GOT3 (cell line): ENCODE results near the gene ARHGAP29.

ENCODE experiments used
- DNase-seq: peaks from one replicate; lab custom pipeline; 2025; ENCODE audit warnings: mixed read lengths; lab: John Stamatoyannopoulos, UW

Gene ARHGAP29

DNA sequence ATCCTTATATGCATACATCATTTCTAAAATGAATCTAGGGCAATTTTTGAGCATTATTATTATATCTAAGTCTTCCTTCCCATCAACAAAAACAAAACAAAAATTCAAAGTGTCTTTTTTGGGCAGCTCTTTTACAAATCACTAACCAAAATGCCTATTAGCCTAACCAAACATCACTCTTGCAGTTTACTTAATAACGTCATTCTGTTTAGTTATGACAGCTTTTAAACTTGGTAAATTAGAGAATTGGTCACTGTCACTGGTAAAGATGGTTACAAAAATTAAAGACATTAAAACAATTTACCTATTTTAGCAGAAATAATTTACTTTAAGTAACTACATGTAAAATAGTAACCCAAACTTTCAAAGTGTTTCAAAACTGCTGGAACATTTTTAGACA is 2.8 kb downstream of the ARHGAP29 start:
- DNase-seq: no peak

DNA sequence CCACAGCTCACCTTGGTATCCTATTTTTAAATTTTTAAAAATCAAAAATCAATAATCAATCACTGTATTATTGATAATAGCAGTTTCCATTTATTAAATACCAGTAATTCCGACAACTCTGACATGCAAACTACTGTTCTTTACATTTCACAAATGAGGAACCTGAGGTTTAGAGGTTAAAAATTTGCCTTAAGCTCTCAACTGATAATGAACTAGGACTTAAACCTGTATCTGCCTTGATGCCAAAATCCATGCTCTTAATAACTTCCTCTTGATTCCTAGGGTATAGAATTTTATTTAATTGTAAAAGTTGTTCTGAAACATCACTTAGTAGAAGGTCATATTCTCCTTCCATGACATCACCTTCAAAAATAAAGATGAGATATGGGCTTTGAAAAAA is 5.6 kb downstream of the ARHGAP29 start:
- DNase-seq: no peak

DNA sequence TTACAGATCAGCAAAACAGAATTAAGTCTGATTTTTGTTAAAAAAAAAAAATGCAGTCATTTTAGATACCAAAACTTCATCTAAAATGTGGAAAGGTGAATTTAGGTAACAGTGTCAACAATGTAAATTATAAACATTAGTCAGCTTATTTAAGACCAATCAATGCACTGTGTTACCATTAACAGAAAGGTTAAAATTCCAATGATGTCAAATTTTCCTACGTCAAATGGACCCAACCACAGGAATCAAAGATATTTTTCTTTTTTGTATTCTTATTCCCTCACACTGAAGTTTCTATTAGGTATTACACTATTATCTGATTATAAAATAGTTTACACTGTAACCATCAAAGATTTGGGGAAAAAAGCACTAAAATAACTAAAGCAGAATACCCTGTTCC is 6.5 kb downstream of the ARHGAP29 start:
- DNase-seq: no peak

- DNase-seq: no peak
Measured at GRCh38 chr1:94228640-94229375, 8.6 kb downstream of the ARHGAP29 start.

- no peak for DNase-seq
Measured at GRCh38 chr1:94227624-94228023, 9.8 kb downstream of the ARHGAP29 start.

DNA sequence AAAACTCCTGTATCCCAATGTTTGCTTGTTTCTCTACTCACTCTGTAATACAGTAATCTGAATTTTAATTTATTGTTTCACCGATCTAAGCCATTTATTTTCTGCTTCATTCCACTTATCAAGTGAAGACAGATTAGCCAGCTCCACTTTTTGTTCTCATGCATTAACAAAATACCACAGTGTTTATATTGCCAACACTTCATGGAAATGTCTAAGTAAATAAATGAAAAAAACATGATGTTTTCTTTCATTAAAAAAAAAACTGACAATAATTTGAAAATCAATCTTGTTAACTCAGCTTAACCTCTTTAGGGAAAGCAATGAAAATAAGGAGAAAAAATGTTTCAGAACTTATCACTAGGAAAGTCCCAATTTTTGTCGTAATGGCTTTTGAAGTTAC is 11.5 kb downstream of the ARHGAP29 start:
- no peak for DNase-seq

- no peak for DNase-seq
Measured at GRCh38 chr1:94218332-94218731, 19.1 kb downstream of the ARHGAP29 start.

GRCh38 chr1:94215955-94216354 is 21.4 kb downstream of the ARHGAP29 start:
- DNase-seq: no peak

- DNase-seq: no peak
Measured at GRCh38 chr1:94209982-94210381, 27.4 kb downstream of the ARHGAP29 start.

DNA sequence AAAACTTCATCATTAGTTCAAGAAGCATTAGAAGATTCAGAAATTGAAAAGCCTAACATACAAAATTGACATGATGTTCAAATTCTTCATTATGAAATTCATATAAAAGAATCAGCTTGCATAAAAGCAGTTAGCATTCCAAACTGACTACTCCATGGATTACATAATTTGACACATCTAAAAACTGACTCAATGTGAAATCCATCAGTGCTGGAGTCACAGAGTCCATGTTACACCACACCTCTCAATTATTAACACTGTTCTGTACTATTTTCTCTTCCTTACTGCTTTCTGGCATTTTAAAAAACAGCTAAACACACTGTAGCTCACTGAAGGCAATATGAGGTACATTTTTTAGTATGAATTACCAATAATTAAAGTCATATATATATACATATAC is 28.0 kb downstream of the ARHGAP29 start:
- no peak for DNase-seq

DNA sequence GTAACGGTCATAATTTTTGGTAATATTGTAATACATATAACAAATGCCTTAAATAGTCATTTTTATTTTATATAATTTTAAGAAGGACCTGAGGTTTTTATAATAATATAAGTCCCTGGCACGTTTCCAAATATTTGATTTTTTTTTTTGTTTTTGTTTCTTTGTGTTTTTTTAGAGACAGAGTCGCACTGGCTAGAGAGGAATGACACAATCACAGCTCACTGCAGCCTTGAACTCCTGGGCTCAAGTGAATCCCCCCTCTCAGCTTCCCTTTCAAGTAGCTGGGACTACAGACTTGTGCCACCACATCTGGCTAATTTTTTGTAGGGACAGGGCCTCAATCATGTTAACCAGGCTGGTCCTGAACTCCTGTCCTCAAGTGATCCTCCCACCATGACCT is 29.7 kb downstream of the ARHGAP29 start:
- DNase-seq: no peak

- DNase-seq: no peak
Measured at GRCh38 chr1:94205639-94206038, 31.7 kb downstream of the ARHGAP29 start.

DNA sequence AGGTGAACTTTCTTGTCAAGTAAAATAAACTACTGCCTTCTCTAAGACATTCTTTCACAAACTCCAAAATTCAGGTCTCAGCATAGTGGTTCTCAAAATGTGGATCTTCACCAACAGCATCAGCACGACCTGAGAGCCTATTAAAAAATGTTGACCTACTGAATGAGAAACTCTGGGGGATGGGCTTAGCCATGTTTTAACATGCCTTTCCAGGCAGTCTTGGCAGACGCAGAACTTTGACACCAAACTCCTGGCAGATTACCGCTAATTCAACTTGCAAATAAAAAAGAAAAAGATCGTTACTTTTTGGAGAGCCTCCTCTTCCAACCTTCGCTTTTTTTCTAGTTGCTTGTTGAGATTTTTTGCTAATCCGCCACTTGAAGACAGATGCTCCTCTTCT is 35.1 kb downstream of the ARHGAP29 start:
- DNase-seq: no peak

GRCh38 chr1:94199398-94199797 is 38.0 kb downstream of the ARHGAP29 start:
- no peak for DNase-seq

- no peak for DNase-seq
Measured at GRCh38 chr1:94194079-94194865, 43.1 kb downstream of the ARHGAP29 start.

DNA sequence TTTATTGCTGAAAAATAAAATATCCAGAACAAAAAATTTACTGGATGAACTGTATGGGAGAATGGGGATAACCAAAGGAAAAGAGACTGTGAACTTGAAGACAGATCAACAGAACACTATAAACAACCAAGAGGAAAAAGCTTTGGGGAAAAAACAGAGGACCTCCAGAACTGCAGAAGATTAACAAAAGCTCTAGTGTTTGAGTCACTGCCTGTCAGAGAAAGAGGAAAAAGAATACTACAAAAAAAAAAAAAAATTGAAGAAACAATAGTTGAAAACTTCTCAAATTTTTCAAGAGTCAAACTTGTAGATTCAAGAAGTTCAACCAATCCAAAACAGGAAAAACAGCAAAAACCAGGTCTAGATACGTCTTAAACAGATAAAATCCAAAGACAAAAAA is 44.3 kb downstream of the ARHGAP29 start:
- DNase-seq: no peak

GRCh38 chr1:94191216-94191615 is 46.2 kb downstream of the ARHGAP29 start:
- no peak for DNase-seq

- DNase-seq: no peak
Measured at GRCh38 chr1:94186946-94187345, 50.4 kb downstream of the ARHGAP29 start.

GRCh38 chr1:94183197-94183815 is 54.1 kb downstream of the ARHGAP29 start:
- DNase-seq: no peak

DNA sequence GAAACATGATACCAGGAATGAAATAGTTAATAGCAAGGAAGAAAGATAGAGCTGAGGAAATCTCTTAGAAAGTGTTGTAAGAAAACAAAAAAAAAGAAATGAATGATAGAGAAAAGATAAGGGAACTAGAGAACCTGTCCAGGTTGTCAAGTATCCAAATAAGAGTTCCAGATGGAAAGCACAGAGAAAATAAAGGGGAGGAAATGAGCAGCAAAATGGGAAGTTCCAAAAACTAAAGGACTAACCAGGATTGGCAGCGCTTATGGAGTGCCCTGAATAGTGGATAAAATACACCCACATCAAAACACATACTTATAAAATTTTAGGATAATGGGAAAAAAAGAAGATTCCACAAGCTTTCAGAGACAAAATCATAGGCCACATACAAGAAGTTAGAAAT is 55.2 kb downstream of the ARHGAP29 start:
- DNase-seq: no peak

DNA sequence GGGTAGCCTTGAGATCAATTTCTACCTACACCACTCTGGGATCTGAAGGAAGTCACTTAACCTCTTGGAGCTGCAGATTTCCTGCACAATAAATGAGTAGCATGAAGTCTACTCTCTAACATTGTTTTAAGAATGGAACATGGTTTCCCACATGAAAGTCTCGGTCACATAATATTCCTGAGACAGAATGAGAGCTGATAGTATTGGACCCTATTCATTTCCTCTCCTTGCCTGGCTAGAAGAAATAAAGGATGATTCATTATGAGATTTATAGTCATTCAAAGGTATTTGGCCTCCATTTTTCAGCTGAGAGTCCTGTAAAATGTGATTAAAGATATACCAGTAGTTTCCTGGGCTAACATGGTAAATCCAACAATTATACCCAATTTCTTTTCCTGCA is 56.7 kb downstream of the ARHGAP29 start:
- DNase-seq: no peak

DNA sequence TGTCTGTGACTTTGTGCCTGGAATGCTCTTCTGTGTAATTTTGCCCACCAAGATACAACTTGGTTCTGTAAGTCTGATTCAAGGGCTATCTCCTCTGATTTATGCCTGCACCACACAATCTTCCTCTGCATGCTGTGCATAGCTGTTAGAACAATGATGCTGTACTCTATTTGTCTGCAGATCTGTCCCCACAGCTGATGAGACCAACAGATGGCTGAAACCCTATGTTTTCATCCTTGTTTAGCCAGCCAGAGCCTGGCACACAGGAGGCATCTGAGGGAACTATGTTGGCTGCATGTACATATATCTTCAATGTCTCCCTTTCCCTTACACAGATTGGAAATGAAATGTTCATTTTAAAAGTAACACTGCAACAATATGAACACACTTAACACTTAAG is 58.5 kb downstream of the ARHGAP29 start:
- DNase-seq: no peak

DNA sequence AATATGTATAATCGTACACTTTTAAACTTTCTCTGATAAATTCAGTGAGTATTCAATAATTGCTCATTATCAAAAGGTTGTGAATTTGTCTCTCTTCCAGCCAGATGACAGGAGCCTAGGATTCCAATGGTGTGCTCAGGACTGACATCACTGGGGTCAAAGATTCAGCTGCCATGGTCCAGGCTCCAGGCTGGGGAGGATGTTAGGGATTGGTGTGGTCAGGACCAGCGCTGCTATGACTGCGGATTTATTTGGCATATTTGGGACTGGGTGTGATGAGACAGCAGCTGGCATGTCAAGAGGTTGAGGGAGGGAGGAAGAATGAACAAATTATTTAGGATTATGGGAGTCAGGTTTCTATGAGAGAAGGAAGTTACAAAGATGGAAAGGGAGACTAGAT is 68.3 kb downstream of the ARHGAP29 start:
- DNase-seq: no peak
